ENCODE measurements around the gene ABHD2.

Gene ABHD2

GRCh38 chr15:89122505-89123180 lies 34.4 kb downstream of the ABHD2 start:
- Histone ChIP-seq H3K4me2 (ENCODE audit: low read depth, low read length) (peak overlapping the region; percentile 33), H3F3A (ENCODE audit: insufficient read depth, low read length) (peaks cover 18% of the 10 kb centered on the region; the same call in 1 of the 2 replicates), H4K20me1 (ENCODE audit: insufficient read depth, low read length) (no peaks in the 10 kb centered on the region), H3K79me2 (ENCODE audit: low read length) (peaks cover 87% of the 10 kb centered on the region), H3K4me3 (ENCODE audit: low read length) (no peak overlapping the region), H3K27ac (ENCODE audit: low read length) (peak overlapping the region; percentile 78), H3K36me3 (replicated peaks; ENCODE audit: insufficient read depth, low read length) (peaks cover 5% of the 10 kb centered on the region), H3K27me3 (replicated peaks; ENCODE audit: insufficient read depth, low read length) (no peaks in the 10 kb centered on the region), H3K9me3 (replicated peaks; ENCODE audit: insufficient read depth, low read length) (no peaks in the 10 kb centered on the region), H3K4me1 (ENCODE audit: low read length) (peaks cover 75% of the 10 kb centered on the region), H3K9ac (ENCODE audit: low read length) (peak overlapping the region; percentile 26; the same call in 1 of the 2 replicates), H3K9me2 (replicated peaks; ENCODE audit: insufficient read depth, low read length) (no peaks in the 10 kb centered on the region), H2AFZ (ENCODE audit: low read length) (no peak overlapping the region)
- DNase-seq, result peak; percentile 72
- TF ChIP-seq CTCF (IDR thresholded peaks at IDR 0.05; ENCODE audit: low read length) (no peak), EZH2phosphoT487 (IDR thresholded peaks at IDR 0.05; ENCODE audit: low read length) (no peak), EZH2 (optimal IDR thresholded peaks at IDR 0.05; ENCODE audit: low read depth, low read length) (no peak)

GRCh38 chr15:89123181-89123525 lies 34.9 kb downstream of the ABHD2 start:
- no peaks in the 10 kb centered on the region for H3K27me3 ChIP-seq (replicated peaks; ENCODE audit: insufficient read depth, low read length)
- no peak overlapping the region for H3K9ac ChIP-seq (ENCODE audit: low read length)
- no peaks in the 10 kb centered on the region for H3K9me3 ChIP-seq (replicated peaks; ENCODE audit: insufficient read depth, low read length)
- no peak overlapping the region for H2AFZ ChIP-seq (ENCODE audit: low read length)
- TF ChIP-seq CTCF (IDR thresholded peaks at IDR 0.05; ENCODE audit: low read length) (no peak), EZH2 (optimal IDR thresholded peaks at IDR 0.05; ENCODE audit: low read depth, low read length) (no peak), EZH2phosphoT487 (IDR thresholded peaks at IDR 0.05; ENCODE audit: low read length) (no peak)
- H4K20me1 ChIP-seq (ENCODE audit: insufficient read depth, low read length), result no peaks in the 10 kb centered on the region
- H3K79me2 ChIP-seq (ENCODE audit: low read length), result peaks cover 87% of the 10 kb centered on the region
- H3K9me2 ChIP-seq (replicated peaks; ENCODE audit: insufficient read depth, low read length), result no peaks in the 10 kb centered on the region
- H3K4me2 ChIP-seq (ENCODE audit: low read depth, low read length), result peak overlapping the region; percentile 33; the same call in 1 of the 2 replicates
- no peak for DNase-seq
- H3K4me3 ChIP-seq (ENCODE audit: low read length), result no peak overlapping the region
- peaks cover 5% of the 10 kb centered on the region for H3K36me3 ChIP-seq (replicated peaks; ENCODE audit: insufficient read depth, low read length)
- peak overlapping the region; percentile 78; the same call in 1 of the 2 replicates for H3K27ac ChIP-seq (ENCODE audit: low read length)
- peaks cover 74% of the 10 kb centered on the region for H3K4me1 ChIP-seq (ENCODE audit: low read length)
- peaks cover 19% of the 10 kb centered on the region for H3F3A ChIP-seq (ENCODE audit: insufficient read depth, low read length)

GRCh38 chr15:89125088-89125826 lies 37.0 kb downstream of the ABHD2 start:
- Histone ChIP-seq H3K27ac (ENCODE audit: low read length) (no peak overlapping the region), H3K9ac (ENCODE audit: low read length) (no peak overlapping the region), H3K79me2 (ENCODE audit: low read length) (peaks cover 78% of the 10 kb centered on the region), H3K4me2 (ENCODE audit: low read depth, low read length) (no peak overlapping the region), H2AFZ (ENCODE audit: low read length) (no peak overlapping the region), H3K9me2 (replicated peaks; ENCODE audit: insufficient read depth, low read length) (no peaks in the 10 kb centered on the region), H3K27me3 (replicated peaks; ENCODE audit: insufficient read depth, low read length) (no peaks in the 10 kb centered on the region), H3K4me3 (ENCODE audit: low read length) (no peak overlapping the region), H3K4me1 (ENCODE audit: low read length) (peaks cover 79% of the 10 kb centered on the region), H3K36me3 (replicated peaks; ENCODE audit: insufficient read depth, low read length) (peaks cover 9% of the 10 kb centered on the region), H3K9me3 (replicated peaks; ENCODE audit: insufficient read depth, low read length) (no peaks in the 10 kb centered on the region), H4K20me1 (ENCODE audit: insufficient read depth, low read length) (no peaks in the 10 kb centered on the region), H3F3A (ENCODE audit: insufficient read depth, low read length) (peaks cover 37% of the 10 kb centered on the region)
- TF ChIP-seq EZH2 (optimal IDR thresholded peaks at IDR 0.05; ENCODE audit: low read depth, low read length), result no peak
- no peak for TF ChIP-seq EZH2phosphoT487 (IDR thresholded peaks at IDR 0.05; ENCODE audit: low read length)
- no peak for TF ChIP-seq CTCF (IDR thresholded peaks at IDR 0.05; ENCODE audit: low read length)
- DNase-seq, result no peak

All from MM.1S (cell line).